GM19395 (cell line): ENCODE results near the gene SVEP1.

ENCODE experiments used
- ATAC-seq: cut with Tn5 transposase; IDR thresholded peaks from one replicate; pipeline ENCODE4 v1.9.1; 2021; ENCODE audit warnings: mild to moderate bottlenecking, moderate library complexity; ENCODE audit not compliant: unreplicated experiment

Gene SVEP1

DNA sequence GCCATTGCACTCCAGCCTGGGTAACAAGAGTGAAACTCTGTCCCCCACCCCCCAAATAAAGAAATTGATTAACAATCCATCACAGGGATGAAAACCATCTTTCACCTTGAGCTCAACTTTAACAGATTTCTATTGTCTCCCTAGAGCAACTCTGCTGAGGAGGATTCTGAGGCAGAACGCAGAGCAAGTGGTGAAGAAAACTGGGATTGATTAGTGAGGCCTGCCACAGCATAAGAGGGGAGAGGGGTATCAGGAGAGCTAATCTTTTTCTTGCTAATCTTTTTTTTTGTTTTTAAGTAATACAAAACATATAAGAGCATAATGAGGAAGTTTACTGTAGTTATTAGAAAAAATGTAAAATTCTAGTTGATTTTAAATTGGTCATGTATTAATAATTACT lies 250.8 kb downstream of the SVEP1 start:
- no peak for ATAC-seq

DNA sequence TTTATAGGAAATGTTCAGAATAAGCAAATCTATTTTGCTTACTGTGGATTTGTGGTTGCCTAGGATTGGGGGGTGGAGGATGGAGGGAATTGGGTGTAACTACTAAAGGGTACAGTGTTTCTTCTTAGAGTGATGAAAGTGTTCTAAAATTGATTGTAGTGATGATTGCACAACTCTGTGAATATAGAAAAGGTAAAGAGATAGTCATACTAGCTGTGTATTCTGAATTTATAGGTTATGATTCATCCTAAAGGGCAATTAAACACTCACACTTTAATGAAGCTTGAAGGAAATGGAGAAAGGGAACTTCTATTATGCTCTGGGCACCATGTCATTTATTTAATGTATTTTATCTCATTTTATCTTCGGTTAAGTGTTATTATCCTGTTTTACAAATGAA lies 251.8 kb downstream of the SVEP1 start:
- no peak for ATAC-seq

DNA sequence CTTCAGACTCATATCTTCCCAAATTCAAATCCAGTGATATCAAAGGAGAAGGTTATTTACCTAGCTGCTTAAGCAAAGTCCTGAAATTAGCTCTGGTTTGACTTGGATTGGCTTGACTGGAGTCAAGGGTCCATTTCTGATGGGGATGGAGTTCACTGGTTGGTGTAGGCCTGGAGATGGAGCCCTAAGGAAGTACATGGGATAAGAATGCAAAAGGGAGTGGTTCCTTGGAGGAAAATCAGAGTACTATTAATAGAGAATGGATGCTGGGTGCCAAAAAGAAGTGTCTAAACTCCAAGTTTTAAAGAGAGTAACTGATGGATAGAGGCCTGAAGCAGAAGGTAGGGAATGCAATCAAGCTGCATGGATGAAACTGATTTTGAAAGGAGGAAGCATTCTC lies 255.7 kb downstream of the SVEP1 start:
- ATAC-seq = no peak

DNA sequence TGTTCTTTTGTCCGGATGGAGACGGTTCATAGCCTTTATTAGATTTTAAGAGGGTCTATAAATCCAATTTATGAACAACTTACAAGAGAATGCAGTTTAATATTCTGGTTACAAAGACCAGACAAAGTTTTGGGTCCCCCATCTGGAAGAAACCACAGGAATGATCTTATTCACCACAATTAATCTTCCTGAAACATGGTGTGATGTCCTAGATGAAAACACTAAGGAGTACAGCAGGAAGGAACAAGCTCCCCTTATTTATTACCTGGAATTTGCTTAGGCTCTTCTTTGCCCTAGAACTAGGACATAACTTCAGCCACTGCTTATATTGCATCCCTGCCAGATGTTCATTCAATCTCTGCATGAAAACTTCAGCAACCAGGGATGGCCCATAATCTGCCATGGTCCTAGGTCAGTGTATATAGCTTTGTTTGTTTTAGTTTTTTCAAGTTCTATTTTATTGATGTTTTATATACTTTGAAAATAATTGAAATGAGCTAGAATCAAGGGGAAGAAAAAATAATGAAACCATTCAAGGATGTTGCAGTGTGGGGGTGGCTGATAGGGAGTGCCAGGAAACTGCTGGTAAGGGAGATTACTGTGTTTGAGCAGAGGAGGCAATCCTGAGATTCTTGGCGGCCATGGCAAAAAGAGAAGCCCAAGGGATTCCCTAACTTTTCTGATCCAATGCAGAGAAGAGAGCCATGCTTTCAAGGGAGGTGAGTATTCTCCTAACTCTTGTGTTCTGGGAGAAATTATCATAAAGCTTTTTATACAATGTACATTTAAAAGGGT lies 258.7 kb downstream of the SVEP1 start:
- ATAC-seq = no peak

DNA sequence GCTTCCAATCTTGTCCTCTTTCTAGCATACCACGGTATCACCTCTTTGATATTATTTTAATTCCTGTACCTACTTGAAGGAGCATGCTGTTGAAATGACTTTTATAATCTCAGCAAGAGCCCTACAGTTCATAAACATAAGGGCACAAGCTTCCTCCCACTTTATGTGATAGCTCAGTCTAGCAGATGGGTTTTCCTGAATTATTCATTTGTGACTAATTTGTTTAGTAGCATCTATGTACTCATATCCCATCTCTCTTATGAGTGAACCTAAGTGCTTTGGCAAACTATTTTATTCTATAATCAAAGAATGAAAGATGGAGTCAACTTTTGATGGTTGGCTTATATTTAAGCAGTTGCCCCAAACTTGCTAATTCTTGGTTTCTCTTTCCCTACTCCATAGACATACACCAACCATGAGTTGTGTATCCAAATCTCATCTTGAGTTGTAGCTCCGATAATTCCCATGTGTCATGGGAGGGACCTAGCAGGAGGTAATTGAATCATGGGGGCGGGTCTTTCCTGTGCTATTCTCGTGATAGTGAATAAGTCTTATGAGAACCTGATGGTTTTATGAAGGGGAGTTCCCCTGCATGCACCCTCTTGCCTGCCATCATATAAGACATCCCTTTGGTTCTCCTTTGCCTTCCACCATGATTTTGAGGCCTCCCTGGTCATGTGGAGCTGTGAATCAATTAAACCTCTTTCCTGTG lies 259.6 kb downstream of the SVEP1 start:
- no peak for ATAC-seq

DNA sequence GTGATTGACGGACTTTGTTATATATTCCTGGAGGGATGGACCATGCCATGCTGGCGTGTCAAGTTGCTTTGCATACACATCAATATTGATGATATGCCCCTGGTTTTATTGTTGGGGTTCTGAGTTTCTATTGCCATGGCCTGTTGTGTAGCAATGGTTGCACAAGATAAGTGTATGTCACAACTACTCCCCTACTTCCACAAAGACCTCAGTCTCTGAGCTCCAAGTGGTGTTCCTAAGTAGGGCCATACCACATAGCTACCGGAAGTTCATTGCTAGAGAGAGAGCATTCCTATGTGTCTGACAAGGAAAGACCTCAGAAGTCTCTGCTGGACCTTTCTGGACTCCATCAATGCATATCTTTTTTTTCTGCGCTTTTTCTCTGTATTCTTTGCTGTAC lies 261.6 kb downstream of the SVEP1 start:
- ATAC-seq = no peak

DNA sequence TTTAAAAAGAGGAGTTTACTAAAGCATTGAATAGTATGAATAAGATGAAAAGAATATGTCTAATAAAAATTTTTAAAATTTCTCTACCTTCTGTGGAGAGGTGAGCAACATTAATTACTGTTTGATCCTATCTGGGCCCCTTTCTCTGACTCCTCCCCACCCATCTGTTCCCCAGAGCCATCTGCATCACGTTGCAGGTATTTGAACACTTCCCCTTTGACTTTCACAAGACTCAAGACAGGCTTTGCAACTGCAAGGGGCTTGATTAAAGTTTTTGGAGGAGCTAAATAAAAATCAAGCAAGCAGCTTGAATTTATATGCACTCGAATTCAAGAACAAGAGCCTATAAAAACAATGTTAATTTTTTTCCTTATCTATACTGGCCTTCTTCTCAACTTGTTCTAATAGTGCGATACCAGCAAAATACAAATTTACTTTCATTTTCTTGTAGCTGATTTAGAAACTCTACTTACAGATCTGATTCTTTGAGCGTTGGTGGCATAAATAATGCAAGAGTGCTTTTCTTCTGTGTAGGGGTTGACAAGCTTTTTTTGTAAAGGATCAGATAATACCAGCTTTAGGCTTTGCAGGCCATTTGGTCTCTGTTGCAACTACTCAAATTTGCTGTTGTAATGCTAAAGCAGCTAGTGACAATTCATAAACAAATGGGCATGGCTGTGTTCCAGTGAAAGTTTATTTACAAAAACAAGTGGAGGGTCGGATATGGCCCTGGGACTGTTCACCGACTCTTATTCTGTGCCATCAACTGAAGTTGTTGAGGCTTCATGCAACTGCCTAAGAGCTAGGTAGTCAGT lies 263.1 kb downstream of the SVEP1 start:
- ATAC-seq = peak; percentile 99
